ENCODE measurements around the gene CACNA1F. TPM values are rescaled to one million over a fixed set of nuclear protein-coding genes. Genes with fewer than 3 reads are reported as not detected.

Gene CACNA1F
- total RNA-seq, 1 donor from 2014 or later = 0.22 TPM

DNA sequence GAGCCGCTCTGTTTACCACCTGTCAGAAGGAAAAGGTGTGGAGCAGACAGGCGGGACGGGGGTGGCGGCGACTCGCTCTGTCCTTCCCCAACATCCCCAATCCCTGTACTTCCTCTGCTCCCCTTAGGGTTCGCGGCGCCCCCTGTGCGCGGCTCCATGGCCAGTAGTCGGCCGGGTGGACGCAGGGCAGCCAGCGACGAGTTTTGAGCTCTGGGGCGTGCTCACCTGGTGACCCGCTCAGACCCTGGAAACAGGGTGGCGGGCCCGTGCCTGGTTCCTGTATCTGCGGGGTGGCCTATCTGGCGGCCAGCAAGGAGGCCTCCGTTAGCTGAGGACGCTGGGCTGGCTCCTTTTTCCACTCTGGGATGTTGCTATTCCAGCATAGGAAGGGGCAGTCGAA, 75.9 kb downstream of the CACNA1F start:
- intact Hi-C loops (cut with micrococcal nuclease) = loop anchor here (2.0 to 5.0 kb wide), 6 partner anchors 56 to 355 kb away; partner anchors contain the start of genes GRIPAP1, HDAC6, OTUD5 and PRAF2

DNA sequence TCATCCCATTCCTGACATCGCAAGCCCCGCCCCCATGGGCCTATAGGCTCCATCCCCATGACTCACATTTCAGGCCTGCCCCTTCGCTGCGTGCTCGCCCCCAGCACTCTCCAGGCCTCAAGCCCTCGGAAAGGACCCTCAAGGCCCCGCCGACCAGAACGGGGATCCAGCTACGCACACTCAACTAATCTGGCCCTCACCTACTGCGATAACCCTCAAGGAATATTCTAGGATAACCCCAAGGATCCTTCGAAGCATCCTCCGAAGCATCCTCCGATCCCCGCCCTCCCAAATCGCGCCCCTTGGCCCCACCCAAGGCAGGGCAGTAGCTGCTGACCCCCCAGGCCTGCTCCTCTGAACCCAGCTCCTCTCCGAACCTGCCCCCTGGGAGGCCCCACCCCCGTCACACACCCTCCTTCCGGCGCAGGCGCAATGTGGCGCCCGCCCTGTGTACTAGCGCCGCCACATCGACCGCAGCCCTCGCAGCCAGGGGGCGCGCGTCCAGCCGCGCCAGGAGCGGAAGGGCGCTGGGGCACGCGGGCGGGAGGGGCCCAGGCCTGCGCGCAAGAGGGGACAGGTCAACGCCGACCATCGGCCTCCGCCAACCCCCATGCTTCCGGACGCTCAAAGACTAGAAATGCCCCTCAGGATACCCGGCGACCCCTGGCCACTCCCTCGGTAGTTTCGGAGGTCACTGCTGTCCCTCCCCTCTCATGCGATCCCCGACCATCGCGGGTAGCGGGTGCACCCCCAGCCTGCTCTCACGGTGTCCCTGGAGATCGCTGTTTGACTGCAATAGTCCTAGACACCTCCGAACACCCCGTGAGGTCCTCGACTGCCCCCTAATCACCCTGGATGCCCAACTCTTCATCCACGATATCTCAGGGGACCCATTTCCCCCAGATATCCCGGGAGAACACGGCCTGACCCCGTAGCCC, 77.0 kb downstream of the CACNA1F start:
- intact Hi-C loops (cut with micrococcal nuclease) = loop anchor here (1.0 to 5.0 kb wide), 11 partner anchors 10 to 354 kb away; partner anchors contain the start of genes CCDC22, GPKOW, GRIPAP1 and HDAC6

DNA sequence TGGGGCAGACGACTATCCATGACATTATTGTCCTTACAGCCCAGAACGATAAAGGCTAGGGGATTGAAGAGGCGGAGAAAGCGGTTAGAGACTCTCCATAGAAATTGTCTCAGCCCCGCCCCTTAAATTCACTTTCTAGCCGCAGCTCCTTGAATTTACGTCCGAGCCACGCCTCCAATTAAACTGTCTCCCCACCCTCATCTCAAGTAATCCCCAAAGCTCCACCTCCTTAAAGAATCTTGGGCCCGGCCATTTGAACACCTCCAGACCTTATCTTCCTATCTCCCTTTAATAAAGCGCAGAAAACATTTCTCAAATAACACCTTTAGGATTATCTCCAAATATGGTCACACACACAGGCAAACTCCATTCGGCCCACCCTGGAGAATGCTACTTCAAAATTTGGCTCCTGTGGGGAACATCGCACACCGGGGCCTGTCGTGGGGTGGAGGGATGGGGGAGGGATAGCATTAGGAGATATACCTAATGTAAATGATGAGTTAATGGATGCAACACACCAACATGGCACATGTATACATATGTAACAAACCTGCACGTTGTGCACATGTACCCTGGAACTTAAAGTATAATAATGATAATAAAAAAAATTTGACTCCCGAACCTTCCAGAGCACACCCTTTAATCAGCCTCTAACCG, 77.8 kb downstream of the CACNA1F start:
- intact Hi-C loops (cut with micrococcal nuclease) = loop anchor here (1.0 to 5.0 kb wide), 6 partner anchors 11 to 353 kb away; partner anchors contain the start of genes GRIPAP1, HDAC6, OTUD5 and PRAF2

Other genes with a start within 250 kb of the CACNA1F start
- 103 and 110 TPM in 2 replicates for gene GRIPAP1, start 231.1 kb downstream of the CACNA1F start, total RNA-seq
- 46.6 and 50.9 TPM in 2 replicates for gene TFE3, start 190.0 kb downstream of the CACNA1F start, total RNA-seq
- 6.5 and 8.3 TPM in 2 replicates for gene CCDC120, start 174.3 kb downstream of the CACNA1F start, total RNA-seq
- gene PRAF2, start 159.3 kb downstream of the CACNA1F start, total RNA-seq = 20.9 and 22.2 TPM in 2 replicates
- gene WDR45, start 153.5 kb downstream of the CACNA1F start, total RNA-seq = 68.7 and 71.5 TPM in 2 replicates
- 32.6 and 33.2 TPM in 2 replicates for gene GPKOW, start 109.6 kb downstream of the CACNA1F start, total RNA-seq
- 2.0 and 2.4 TPM in 2 replicates for gene MAGIX, start 70.6 kb downstream of the CACNA1F start, total RNA-seq
- 89.0 and 90.7 TPM in 2 replicates for gene PLP2, start 61.4 kb downstream of the CACNA1F start, total RNA-seq
- 18.6 and 18.9 TPM in 2 replicates for gene PRICKLE3, start 47.0 kb downstream of the CACNA1F start, total RNA-seq
- 2.7 and 3.3 TPM in 2 replicates for gene SYP, start 33.1 kb downstream of the CACNA1F start, total RNA-seq
- gene CCDC22, start 2.1 kb upstream of the CACNA1F start, total RNA-seq = 30.2 and 32.4 TPM in 2 replicates
- gene FOXP3, start 31.4 kb upstream of the CACNA1F start, total RNA-seq = 19.9 and 20.4 TPM in 2 replicates
- 10.1 and 13.0 TPM in 2 replicates for gene PPP1R3F, start 36.5 kb upstream of the CACNA1F start, total RNA-seq
- not detected in 2 replicates for gene GAGE10, start 70.3 kb upstream of the CACNA1F start, total RNA-seq
- gene GAGE12J, start 88.7 kb upstream of the CACNA1F start, total RNA-seq = not detected in 2 replicates
- gene GAGE13, start 98.2 kb upstream of the CACNA1F start, total RNA-seq = not detected in 2 replicates

Data from T-helper 1 cell treated with Interleukin-12 subunit alpha and Interleukin-12 subunit beta and Interleukin-4 antibody, amounts not matched to agents 30 ng/mL and 1 ng/mL, for 36 hours (primary cell).